PC-3 (cell line): ENCODE results near the gene ZNF350. TPM values are rescaled to one million over a fixed set of nuclear protein-coding genes. Genes with fewer than 3 reads are reported as not detected.

Experiments used
- ATAC-seq: fragments of 200-7000 bp; cut with Tn5 transposase; 2 replicates; pipeline ENCODE4 v1.9.1; 2020; ENCODE audit warnings: mild to moderate bottlenecking, moderate library complexity
- BruUV-seq: library from RNA; stranded (reverse); fragments of 400-500 nt; replicated peaks from 2 replicates; lab custom pipeline; 2021; lab: Mats Ljungman, UMichigan
- CTCF ChIA-PET: fragments of 300-600 bp; sonication (Branson Sonifier 250); formaldehyde crosslinking; loops from one replicate; lab custom pipeline; 2022; ENCODE audit warnings: antibody characterized with exemption; lab: Charles Lee
- POLR2A ChIA-PET: fragments of 300-600 bp; sonication (Branson Sonifier 250); formaldehyde crosslinking; loops from one replicate; lab custom pipeline; 2022; ENCODE audit warnings: antibody characterized with exemption; ENCODE audit not compliant: unreplicated experiment; lab: Charles Lee
- DNase-seq: peaks from one replicate; pipeline ENCODE4 v3.0.0-alpha.2; 2015
- H2AFZ ChIP-seq: fragments of 300-600 bp; sonication (generic); 2 replicates; pipeline ENCODE4 v1.6.0; 2016; ENCODE audit warnings: antibody characterized with exemption, low read length
- H3F3A ChIP-seq: fragments of 300-600 bp; sonication (generic); one replicate; pipeline ENCODE4 v1.6.0; 2017; ENCODE audit warnings: antibody characterized with exemption, low read length, control low read depth, mild to moderate bottlenecking; ENCODE audit not compliant: unreplicated experiment
- H3K27ac ChIP-seq: fragments of 300-600 bp; sonication (generic); 2 replicates; pipeline ENCODE4 v1.5.1; 2016; ENCODE audit warnings: mild to moderate bottlenecking, low read length
- H3K27me3 ChIP-seq: fragments of 300-600 bp; sonication (generic); 2 replicates; pipeline ENCODE4 v1.6.1; 2016; ENCODE audit warnings: low read length, mixed read lengths
- H3K36me3 ChIP-seq: fragments of 300-600 bp; sonication (generic); 2 replicates; pipeline ENCODE4 v1.6.1; 2016; ENCODE audit warnings: low read depth, mixed run types, low read length, mixed read lengths
- H3K4me1 ChIP-seq: fragments of 300-600 bp; sonication (generic); 2 replicates; pipeline ENCODE4 v1.5.1; 2016; ENCODE audit warnings: low read length; ENCODE audit not compliant: insufficient read depth
- H3K4me2 ChIP-seq: fragments of 300-600 bp; sonication (generic); 2 replicates; pipeline ENCODE4 v1.6.0; 2016; ENCODE audit warnings: low read length
- H3K4me3 ChIP-seq: fragments of 300-600 bp; sonication (generic); 2 replicates; pipeline ENCODE4 v1.5.1; 2016; ENCODE audit warnings: mild to moderate bottlenecking, low read length, mixed read lengths
- H3K79me2 ChIP-seq: fragments of 300-600 bp; sonication (generic); 2 replicates; pipeline ENCODE4 v1.6.1; 2017; ENCODE audit warnings: low read length, mixed read lengths
- H3K9ac ChIP-seq: fragments of 300-600 bp; sonication (generic); 2 replicates; pipeline ENCODE4 v1.6.0; 2016; ENCODE audit warnings: mild to moderate bottlenecking, low read length
- H3K9me2 ChIP-seq: fragments of 300-600 bp; sonication (generic); replicated peaks from 2 replicates; pipeline ENCODE4 v1.6.1; 2016; ENCODE audit warnings: mixed run types, low read length, mixed read lengths
- H3K9me3 ChIP-seq: fragments of 300-600 bp; sonication (generic); 2 replicates; pipeline ENCODE4 v1.6.1; 2016; ENCODE audit warnings: low read length, mixed read lengths
- H4K20me1 ChIP-seq: fragments of 300-600 bp; sonication (generic); 2 replicates; pipeline ENCODE4 v1.6.1; 2016; ENCODE audit warnings: low read length, mixed read lengths
- CTCF ChIP-seq: fragments of 300-600 bp; sonication (generic); conservative IDR thresholded peaks from 2 replicates; pipeline ENCODE4 v1.5.1; 2017; ENCODE audit warnings: antibody characterized with exemption, low read depth, mild to moderate bottlenecking, low read length
- EZH2 ChIP-seq: fragments of 300-600 bp; sonication (generic); IDR thresholded peaks from one replicate; pipeline ENCODE4 v1.6.1; 2017; ENCODE audit warnings: antibody characterized with exemption, mild to moderate bottlenecking, low read length; ENCODE audit not compliant: unreplicated experiment
- EZH2phosphoT487 ChIP-seq: fragments of 300-600 bp; sonication (generic); IDR thresholded peaks from 2 replicates; pipeline ENCODE4 v1.6.1; 2018; ENCODE audit warnings: mild to moderate bottlenecking, antibody characterized with exemption, low read length, borderline replicate concordance
- intact Hi-C: fragments of 100-400 bp; cut with micrococcal nuclease; formaldehyde crosslinking; loops from 2 replicates; pipeline ENCODE4 v1.9.0; 2023
- total RNA-seq: library from RNA; depleted of rRNA; stranded (reverse); fragments of >200 nt; gene quantifications from 2 replicates; pipeline ENCODE4 v1.2.3, GENCODE V29; 2014

The ZNF350 gene
- total RNA-seq, 1 experiment from 2014 or later, result 6.2 TPM

GRCh38 chr19:52007806-52008557 is 21.3 kb upstream of the ZNF350 start, which contains the start of gene ZNF615:
Gene ZNF615, minus strand, starts transcription at chr19:52008211. Its CDS starts 4,500 bp downstream, at chr19:52003711.
- CTCF ChIA-PET, result no interaction called here
- intact Hi-C loops, result no loop called here

GRCh38 chr19:52007451-52007805 is 20.8 kb upstream of the ZNF350 start:
- POLR2A ChIA-PET, result no interaction called here
- no peaks in the 10 kb centered on the region for H4K20me1 ChIP-seq
- no peaks in the 10 kb centered on the region for H3K9me2 ChIP-seq
- no peak overlapping the region for H3K27ac ChIP-seq
- H3K27me3 ChIP-seq, result no peaks in the 10 kb centered on the region
- H2AFZ ChIP-seq, result peak overlapping the region; percentile 100
- peak overlapping the region; percentile 85 for H3K4me2 ChIP-seq
- H3K9ac ChIP-seq, result peak overlapping the region; percentile 71
- no peaks in the 10 kb centered on the region for H3K4me1 ChIP-seq
- peaks cover 46% of the 10 kb centered on the region for H3K9me3 ChIP-seq
- no peak for DNase-seq
- CTCF ChIA-PET, result no interaction called here
- peak overlapping the region; percentile 80 for H3K4me3 ChIP-seq
- ATAC-seq, result peak; percentile 47
- no TSS peak for BruUV-seq
- TF ChIP-seq EZH2, result no peak
- TF ChIP-seq CTCF, result no peak
- no peak for TF ChIP-seq EZH2phosphoT487
- peaks cover 9% of the 10 kb centered on the region; the same call in 1 of the 2 replicates for H3K79me2 ChIP-seq
- peaks cover 47% of the 10 kb centered on the region for H3K36me3 ChIP-seq
- intact Hi-C loops, result no loop called here
- no peaks in the 10 kb centered on the region for H3F3A ChIP-seq

More at GRCh38 chr19:52007806-52008557, 21.3 kb upstream of the ZNF350 start, which contains the start of gene ZNF615:
- no peaks in the 10 kb centered on the region for H3K27me3 ChIP-seq
- H3K4me3 ChIP-seq, result peak within 1 kb of the TSS; percentile 80
- POLR2A ChIA-PET, result no interaction called here
- TF ChIP-seq EZH2 (no peak), EZH2phosphoT487 (no peak), CTCF (no peak)
- H3K4me1 ChIP-seq, result no peaks in the 10 kb centered on the region
- peak; percentile 90 for ATAC-seq
- H3K4me2 ChIP-seq, result peak within 1 kb of the TSS; percentile 85
- H3K9me3 ChIP-seq, result peaks cover 44% of the 10 kb centered on the region
- H3K36me3 ChIP-seq, result peaks cover 49% of the 10 kb centered on the region
- H3K79me2 ChIP-seq, result peaks cover 9% of the 10 kb centered on the region; the same call in 1 of the 2 replicates
- H3F3A ChIP-seq, result no peaks in the 10 kb centered on the region
- H3K9me2 ChIP-seq, result no peaks in the 10 kb centered on the region
- H3K27ac ChIP-seq, result no peak within 1 kb of the TSS; the same call in 1 of the 2 replicates
- H4K20me1 ChIP-seq, result no peaks in the 10 kb centered on the region
- H3K9ac ChIP-seq, result peak within 1 kb of the TSS; percentile 71
- H2AFZ ChIP-seq, result peak within 1 kb of the TSS; percentile 100
- TSS peak; percentile 72 for BruUV-seq
- peak; percentile 85 for DNase-seq
